B cell (primary cell): ENCODE results near the gene WDR19. TPM values are rescaled to one million over a fixed set of nuclear protein-coding genes. Genes with fewer than 3 reads are reported as not detected.

Experiments used
- ATAC-seq: fragments of 200-7000 bp; cut with Tn5 transposase; one replicate; pipeline ENCODE4 v1.10.0; 2021; ENCODE audit warnings: low read depth, mild to moderate bottlenecking, moderate number of reproducible peaks, moderate library complexity
- CTCF ChIA-PET: fragments of 350-600 bp; sonication (Branson Sonifier 250); formaldehyde crosslinking; loops from one replicate; lab custom pipeline; 2021; ENCODE audit warnings: antibody characterized with exemption, inconsistent platforms; lab: Charles Lee
- POLR2A ChIA-PET: fragments of 350-600 bp; sonication (Branson Sonifier 250); formaldehyde crosslinking; loops from one replicate; lab custom pipeline; 2021; ENCODE audit warnings: antibody characterized with exemption; lab: Charles Lee
- DNase-seq: peaks from one replicate; pipeline ENCODE4 v3.0.0; 2013
- H2AFZ ChIP-seq: 2 replicates; pipeline ENCODE4 v1.6.1; 2012; ENCODE audit warnings: mild to moderate bottlenecking, low read depth, low read length; ENCODE audit not compliant: insufficient read depth, poor library complexity, severe bottlenecking
- H3K27ac ChIP-seq, 2 donors: 1 replicate in 1 of 2; 2 replicates in 1 of 2; pipeline ENCODE4 v1.5.1; 2012 to 2013; ENCODE audit warnings: low read length in 2 of 2, mild to moderate bottlenecking in 2 of 2, moderate library complexity in 1 of 2
- H3K27me3 ChIP-seq, 4 experiments: fragments of 200-600 bp in 1 of 4; sonication (generic) in 1 of 4; replicated peaks in 1 of 4; 1 replicate in 2 of 4; 2 replicates in 2 of 4; pipeline versions ENCODE4 v1.6.1 to v1.7.0; 2013 to 2016; ENCODE audit warnings: low read length in 3 of 4, mild to moderate bottlenecking in 2 of 4, mixed read lengths in 1 of 4, moderate library complexity in 1 of 4; ENCODE audit not compliant: insufficient read depth in 4 of 4, control insufficient read depth in 3 of 4; ENCODE audit errors: control extremely low read depth in 1 of 4
- H3K36me3 ChIP-seq, 2 experiments: replicated peaks in 1 of 2; 1 replicate in 1 of 2; 2 replicates in 1 of 2; pipeline versions ENCODE4 v1.6.1 to v1.7.1; 2013; ENCODE audit warnings: low read length in 1 of 2; ENCODE audit not compliant: insufficient read depth in 2 of 2, control insufficient read depth in 1 of 2; ENCODE audit errors: control extremely low read depth in 1 of 2, extremely low read depth in 1 of 2
- H3K4me1 ChIP-seq, 2 donors: fragments of 200-600 bp in 1 of 2; sonication (generic) in 1 of 2; 1 replicate in 1 of 2; 2 replicates in 1 of 2; pipeline versions ENCODE4 v1.5.1 to v1.6.1; 2013 to 2017; ENCODE audit warnings: low read length in 2 of 2; ENCODE audit not compliant: control insufficient read depth in 2 of 2, insufficient read depth in 2 of 2
- H3K4me2 ChIP-seq: replicated peaks from 2 replicates; pipeline ENCODE3; 2012; ENCODE audit warnings: mild to moderate bottlenecking, low read depth, low read length; ENCODE audit not compliant: poor library complexity, severe bottlenecking
- H3K4me3 ChIP-seq, 5 experiments: fragments of 200-600 bp in 1 of 5; sonication (generic) in 1 of 5; 1 replicate in 3 of 5; 2 replicates in 2 of 5; pipeline versions ENCODE4 v1.5.1 to v1.7.0; 2011 to 2016; ENCODE audit warnings: low read length in 4 of 5, mild to moderate bottlenecking in 4 of 5, low read depth in 2 of 5, control low read depth in 1 of 5, moderate library complexity in 1 of 5; ENCODE audit not compliant: insufficient read depth in 1 of 5; ENCODE audit errors: control extremely low read depth in 1 of 5, extremely low read depth in 1 of 5
- H3K79me2 ChIP-seq: fragments of 200-600 bp; sonication (generic); one replicate; pipeline ENCODE4 v1.6.0; 2016; ENCODE audit warnings: low read length; ENCODE audit not compliant: control insufficient read depth, insufficient read depth
- H3K9ac ChIP-seq: fragments of 200-600 bp; sonication (generic); 2 replicates; pipeline ENCODE4 v1.6.1; 2017; ENCODE audit warnings: mild to moderate bottlenecking, low read length, moderate library complexity
- H3K9me3 ChIP-seq, 3 donors: one replicate each; pipeline versions ENCODE4 v1.6.1 to v1.7.1; 2013; ENCODE audit warnings: low read length in 2 of 3; ENCODE audit not compliant: control insufficient read depth in 2 of 3, insufficient read depth in 1 of 3; ENCODE audit errors: control extremely low read depth in 1 of 3
- H4K20me1 ChIP-seq: 2 replicates; pipeline ENCODE4 v1.6.0; 2012; ENCODE audit warnings: mild to moderate bottlenecking, low read length; ENCODE audit not compliant: insufficient read depth, control insufficient read depth, poor library complexity, severe bottlenecking
- H3K27ac Mint-ChIP-seq: one replicate; pipeline ENCODE4 v1.8.0; 2021; ENCODE audit warnings: mixed read lengths
- H3K27me3 Mint-ChIP-seq: one replicate; pipeline ENCODE4 v1.8.0; 2021; ENCODE audit warnings: mixed read lengths
- H3K4me1 Mint-ChIP-seq: one replicate; pipeline ENCODE4 v1.8.0; 2021; ENCODE audit warnings: mixed read lengths
- H3K4me3 Mint-ChIP-seq: one replicate; pipeline ENCODE4 v1.8.0; 2021; ENCODE audit warnings: mixed read lengths
- H3K9me3 Mint-ChIP-seq: one replicate; pipeline ENCODE4 v1.8.0; 2022; ENCODE audit warnings: mixed read lengths; ENCODE audit not compliant: insufficient read depth
- EZH2 ChIP-seq: IDR thresholded peaks from 2 replicates; pipeline ENCODE4 v1.6.1; 2012; ENCODE audit warnings: borderline replicate concordance, low read depth, mild to moderate bottlenecking, moderate library complexity, low read length; ENCODE audit not compliant: insufficient read depth, poor library complexity, severe bottlenecking
- WGBS: methylation state at CpG from one replicate; pipeline ENCODE4 v1.1.5; 2013; ENCODE audit warnings: missing lambda C conversion rate; ENCODE audit not compliant: insufficient coverage; 5-methylcytosine and 5-hydroxymethylcytosine counted together
- intact Hi-C: fragments of 100-400 bp; cut with micrococcal nuclease; formaldehyde crosslinking; loops from one replicate; pipeline ENCODE4 v1.10.0; 2022
- polyA plus RNA-seq: library from polyadenylated mRNA; depleted of rRNA; stranded (reverse); fragments of >200 nt; gene quantifications from 2 replicates; pipeline ENCODE4 v1.2.3, GENCODE V29; 2012
- total RNA-seq, 2 donors: library from RNA; stranded (reverse); fragments of 120-200 nt in 1 of 2; gene quantifications; 1 replicate in 1 of 2; 2 replicates in 1 of 2; pipeline versions ENCODE4 v1.2.3 to v1.2.4, GENCODE V29; 2013 to 2022
- TF ChIP-seq, protein P1 (sequence below): fragments of 200-600 bp; IDR thresholded peaks from one replicate; pipeline ENCODE4 v1.8.0; 2022; ENCODE audit warnings: antibody characterized with exemption, mild to moderate bottlenecking

The WDR19 gene
- total and polyA plus RNA-seq, 2 donors (not counting 1 experiment from before 2014, with no cell fraction given), result 35.1 to 79.8 TPM

DNA sequence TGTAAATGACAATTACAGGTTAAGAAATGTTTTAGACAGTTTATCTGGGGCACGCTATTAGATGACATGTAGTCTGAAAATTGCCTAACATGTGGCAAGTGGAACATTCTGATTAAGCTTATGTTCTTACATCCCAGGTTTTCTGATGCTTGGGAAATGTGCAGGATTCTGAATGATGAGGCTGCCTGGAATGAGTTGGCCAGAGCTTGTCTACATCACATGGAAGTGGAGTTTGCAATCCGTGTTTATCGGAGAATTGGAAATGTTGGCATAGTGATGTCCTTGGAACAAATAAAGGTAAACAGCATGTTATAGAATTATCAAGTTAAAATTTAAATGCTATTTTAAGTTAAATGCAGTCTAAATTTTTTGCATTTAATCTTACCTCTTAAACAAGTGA is 49.3 kb downstream of the WDR19 start:
- no peak overlapping the region for H2AFZ ChIP-seq

DNA sequence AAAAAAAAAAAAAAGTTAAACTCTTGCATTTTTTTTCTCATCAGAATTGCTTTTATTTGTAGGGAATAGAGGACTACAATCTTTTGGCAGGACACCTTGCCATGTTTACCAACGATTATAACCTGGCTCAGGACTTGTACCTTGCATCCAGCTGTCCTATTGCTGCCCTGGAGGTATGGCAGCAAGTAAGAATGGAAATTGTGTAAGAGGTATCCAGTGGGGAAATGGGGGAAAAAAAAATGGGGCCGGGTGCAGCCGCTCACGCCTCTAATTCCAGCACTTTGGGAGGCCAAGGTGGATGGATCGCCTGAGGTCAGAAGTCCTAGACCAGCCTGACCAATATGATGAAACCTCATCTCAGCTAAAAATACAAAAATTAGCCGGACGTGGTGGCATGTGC is 49.8 kb downstream of the WDR19 start:
- DNase-seq (no peak), ATAC-seq (no peak)
- no peaks in the 10 kb centered on the region for H3K9me3 Mint-ChIP-seq
- no peak overlapping the region for H2AFZ ChIP-seq
- no peaks in the 10 kb centered on the region for H3K27me3 ChIP-seq
- peaks cover 0 to 13% of the 10 kb centered on the region in 2 experiments for H3K36me3 ChIP-seq
- H3K27me3 Mint-ChIP-seq, result no peaks in the 10 kb centered on the region
- no peaks in the 10 kb centered on the region for H4K20me1 ChIP-seq
- ChIA-PET CTCF (no interaction called here), POLR2A (no interaction called here)
- H3K4me3 ChIP-seq, result no peak overlapping the region
- H3K27ac ChIP-seq, result no peak overlapping the region
- H3K9ac ChIP-seq, result no peak overlapping the region
- H3K9me3 ChIP-seq, result no peaks in the 10 kb centered on the region
- no peak overlapping the region for H3K27ac Mint-ChIP-seq
- no peaks in the 10 kb centered on the region for H3K4me1 Mint-ChIP-seq
- WGBS, result 73% methylated on average over 3 of the region's 7 CpGs
- no peaks in the 10 kb centered on the region for H3K79me2 ChIP-seq
- no peak overlapping the region for H3K4me3 Mint-ChIP-seq
- TF ChIP-seq, protein P1, sequence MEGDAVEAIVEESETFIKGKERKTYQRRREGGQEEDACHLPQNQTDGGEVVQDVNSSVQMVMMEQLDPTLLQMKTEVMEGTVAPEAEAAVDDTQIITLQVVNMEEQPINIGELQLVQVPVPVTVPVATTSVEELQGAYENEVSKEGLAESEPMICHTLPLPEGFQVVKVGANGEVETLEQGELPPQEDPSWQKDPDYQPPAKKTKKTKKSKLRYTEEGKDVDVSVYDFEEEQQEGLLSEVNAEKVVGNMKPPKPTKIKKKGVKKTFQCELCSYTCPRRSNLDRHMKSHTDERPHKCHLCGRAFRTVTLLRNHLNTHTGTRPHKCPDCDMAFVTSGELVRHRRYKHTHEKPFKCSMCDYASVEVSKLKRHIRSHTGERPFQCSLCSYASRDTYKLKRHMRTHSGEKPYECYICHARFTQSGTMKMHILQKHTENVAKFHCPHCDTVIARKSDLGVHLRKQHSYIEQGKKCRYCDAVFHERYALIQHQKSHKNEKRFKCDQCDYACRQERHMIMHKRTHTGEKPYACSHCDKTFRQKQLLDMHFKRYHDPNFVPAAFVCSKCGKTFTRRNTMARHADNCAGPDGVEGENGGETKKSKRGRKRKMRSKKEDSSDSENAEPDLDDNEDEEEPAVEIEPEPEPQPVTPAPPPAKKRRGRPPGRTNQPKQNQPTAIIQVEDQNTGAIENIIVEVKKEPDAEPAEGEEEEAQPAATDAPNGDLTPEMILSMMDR, result no peak
- no peak for TF ChIP-seq EZH2
- intact Hi-C loops, result no loop called here
- H3K4me2 ChIP-seq, result no peak overlapping the region
- H3K4me1 ChIP-seq, result no peaks in the 10 kb centered on the region

More for the DNA sequence above, 49.3 kb downstream of the WDR19 start:
- Mint-ChIP-seq H3K4me1 (no peaks in the 10 kb centered on the region), H3K9me3 (no peaks in the 10 kb centered on the region), H3K27ac (no peak overlapping the region), H3K4me3 (no peak overlapping the region), H3K27me3 (no peaks in the 10 kb centered on the region)
- POLR2A ChIA-PET, result no interaction called here
- 100% methylated on average over 1 of the region's 3 CpGs for whole genome bisulfite sequencing
- H3K27me3 ChIP-seq, result no peaks in the 10 kb centered on the region
- DNase-seq (no peak), ATAC-seq (no peak)
- no peak overlapping the region for H3K27ac ChIP-seq
- H3K36me3 ChIP-seq, result peaks cover 0 to 13% of the 10 kb centered on the region in 2 experiments
- no peaks in the 10 kb centered on the region for H4K20me1 ChIP-seq
- H3K4me2 ChIP-seq, result no peak overlapping the region
- TF ChIP-seq, protein P1, result no peak
- no peak for TF ChIP-seq EZH2
- no peak overlapping the region for H3K4me3 ChIP-seq
- H3K4me1 ChIP-seq, result no peaks in the 10 kb centered on the region
- intact Hi-C loops, result no loop called here
- H3K9me3 ChIP-seq, result no peaks in the 10 kb centered on the region
- H3K79me2 ChIP-seq, result no peaks in the 10 kb centered on the region
- CTCF ChIA-PET, result no interaction called here
- H3K9ac ChIP-seq, result no peak overlapping the region
